ENCODE data around the gene RASA3. TPM values are rescaled to one million over a fixed set of nuclear protein-coding genes. Genes with fewer than 3 reads are reported as not detected.

Gene RASA3
- total and polyA plus RNA-seq, 12 donors = 6.8 to 16.9 (median 10.3) TPM

- Histone ChIP-seq H3K36me3 (peaks cover 0 to 9% (median 0%) of the 10 kb centered on the region in 9 donors), H3K9me3 (peaks cover 0 to 17% (median 7%) of the 10 kb centered on the region in 11 donors), H3K27ac (no peak overlapping the region), H3K4me3 (no peak overlapping the region), H3K4me1 (peaks cover 0 to 11% (median 8%) of the 10 kb centered on the region in 9 donors), H3K27me3 (no peaks in the 10 kb centered on the region)
- ATAC-seq (no peak), DNase-seq (no peak)
- intact Hi-C loops (cut with DNase I) = no loop called here
- TF ChIP-seq CTCF (IDR thresholded peaks at IDR 0.05) = no peak
- WGBS, 2 donors = 93 to 94% methylated on average over 27 of the region's 27 CpGs
Measured at GRCh38 chr13:113955691-113956090, 176.7 kb downstream of the RASA3 start.

- Histone ChIP-seq H3K9me3 (peaks cover 0 to 13% (median 5%) of the 10 kb centered on the region in 11 donors), H3K27me3 (no peaks in the 10 kb centered on the region), H3K4me3 (no peak overlapping the region), H3K4me1 (peaks cover 0 to 15% (median 9%) of the 10 kb centered on the region in 9 donors), H3K36me3 (peaks cover 0 to 9% (median 0%) of the 10 kb centered on the region in 9 donors), H3K27ac (no peak overlapping the region)
- ATAC-seq = no peak
- no peak for DNase-seq
- intact Hi-C loops (cut with DNase I) = no loop called here
- TF ChIP-seq CTCF (IDR thresholded peaks at IDR 0.05) = no peak
- 93 to 97% methylated on average over 29 of the region's 29 CpGs for WGBS, 2 donors
Measured at GRCh38 chr13:113955235-113955634, 177.2 kb downstream of the RASA3 start.

- Histone ChIP-seq H3K4me3 (no peak overlapping the region), H3K27me3 (no peaks in the 10 kb centered on the region), H3K27ac (no peak overlapping the region), H3K36me3 (peaks cover 0 to 9% (median 0%) of the 10 kb centered on the region in 9 donors), H3K9me3 (peaks cover 0 to 3% (median 0%) of the 10 kb centered on the region in 11 donors), H3K4me1 (peaks cover 0 to 15% (median 9%) of the 10 kb centered on the region in 9 donors)
- WGBS, 2 donors = 85 to 86% methylated on average over 20 of the region's 20 CpGs
- TF ChIP-seq CTCF (IDR thresholded peaks at IDR 0.05) = no peak
- intact Hi-C loops (cut with DNase I) = loop anchor here in 1 of 10 donors (5.0 kb wide), 1 partner anchor 273 kb away; no protein-coding TSS in a partner anchor
- DNase-seq (no peak), ATAC-seq (no peak)
Measured at GRCh38 chr13:113954046-113954835, 178.2 kb downstream of the RASA3 start.

GRCh38 chr13:113953561-113953960 is 178.9 kb downstream of the RASA3 start:
- WGBS, 2 donors = 93 to 94% methylated on average over 16 of the region's 16 CpGs
- ATAC-seq = no peak

More at GRCh38 chr13:113953561-113953960, 178.9 kb downstream of the RASA3 start:
- Histone ChIP-seq H3K4me3 (no peak overlapping the region), H3K9me3 (no peaks in the 10 kb centered on the region), H3K36me3 (peaks cover 0 to 9% (median 0%) of the 10 kb centered on the region in 9 donors), H3K4me1 (peaks cover 0 to 15% (median 9%) of the 10 kb centered on the region in 9 donors), H3K27ac (no peak overlapping the region), H3K27me3 (no peaks in the 10 kb centered on the region)
- no peak for DNase-seq
- intact Hi-C loops (cut with DNase I) = loop anchor here in 2 of 10 donors (2.0 to 5.0 kb wide), 2 partner anchors 273 to 274 kb away; no protein-coding TSS in a partner anchor
- TF ChIP-seq CTCF (IDR thresholded peaks at IDR 0.05) = no peak

Measured in heart right ventricle (tissue), 16 donors.